CD4-positive, alpha-beta memory T cell (primary cell): ENCODE measurements around the gene CCSER1. TPM values are rescaled to one million over a fixed set of nuclear protein-coding genes. Genes with fewer than 3 reads are reported as not detected.

Source experiments
- CTCF ChIA-PET: fragments of 350-600 bp; sonication (Branson Sonifier 250); formaldehyde crosslinking; loops from one replicate; lab custom pipeline; 2021; ENCODE audit warnings: inconsistent platforms; ENCODE audit not compliant: partially characterized antibody; lab: Charles Lee
- POLR2A ChIA-PET: fragments of 350-600 bp; sonication (Branson Sonifier 250); formaldehyde crosslinking; loops from one replicate; lab custom pipeline; 2021; ENCODE audit not compliant: partially characterized antibody; lab: Charles Lee
- DNase-seq, 5 donors: peaks; one replicate each; pipeline versions ENCODE4 v3.0.0 to v3.0.0-alpha.2; 2020 to 2022; ENCODE audit warnings: mixed read lengths in 1 of 5
- H3K27ac ChIP-seq: one replicate; pipeline ENCODE4 v1.7.0; 2013; ENCODE audit warnings: low read depth, low read length
- H3K27me3 ChIP-seq: 2 replicates; pipeline ENCODE4 v1.7.0; 2013; ENCODE audit warnings: mild to moderate bottlenecking, low read length, moderate library complexity; ENCODE audit not compliant: insufficient read depth
- H3K36me3 ChIP-seq: 2 replicates; pipeline ENCODE4 v1.7.0; 2013; ENCODE audit warnings: mild to moderate bottlenecking, low read length, moderate library complexity; ENCODE audit not compliant: insufficient read depth
- H3K4me1 ChIP-seq: 2 replicates; pipeline ENCODE4 v1.7.0; 2013; ENCODE audit warnings: mild to moderate bottlenecking, low read length, moderate library complexity; ENCODE audit not compliant: insufficient read depth
- H3K4me3 ChIP-seq, 2 donors: one replicate each; pipeline ENCODE4 v1.7.0; 2013; ENCODE audit warnings: low read length in 2 of 2, mild to moderate bottlenecking in 1 of 2
- H3K9me3 ChIP-seq, 2 donors: one replicate each; pipeline ENCODE4 v1.7.0; 2013; ENCODE audit warnings: low read length in 2 of 2, control low read depth in 1 of 2; ENCODE audit not compliant: control insufficient read depth in 1 of 2
- H3K27ac Mint-ChIP-seq, 7 donors: one replicate each; pipeline ENCODE4 v1.8.0; 2020 to 2021; ENCODE audit warnings: mixed read lengths in 7 of 7, mild to moderate bottlenecking in 6 of 7, inconsistent platforms in 3 of 7, moderate library complexity in 3 of 7
- H3K27me3 Mint-ChIP-seq, 2 donors: one replicate each; pipeline ENCODE4 v1.8.0; 2020 to 2021; ENCODE audit warnings: mixed read lengths in 2 of 2
- H3K36me3 Mint-ChIP-seq, 2 donors: one replicate each; pipeline ENCODE4 v1.8.0; 2020 to 2021; ENCODE audit warnings: mixed read lengths in 2 of 2, inconsistent platforms in 1 of 2, mild to moderate bottlenecking in 1 of 2
- H3K4me1 Mint-ChIP-seq, 4 donors: one replicate each; pipeline ENCODE4 v1.8.0; 2020 to 2021; ENCODE audit warnings: mixed read lengths in 4 of 4, mild to moderate bottlenecking in 1 of 4
- H3K4me3 Mint-ChIP-seq, 8 donors: one replicate each; pipeline ENCODE4 v1.8.0; 2020 to 2021; ENCODE audit warnings: mixed read lengths in 8 of 8, mild to moderate bottlenecking in 7 of 8, moderate library complexity in 6 of 8, inconsistent platforms in 3 of 8
- H3K9me3 Mint-ChIP-seq, 8 donors: one replicate each; pipeline ENCODE4 v1.8.0; 2020 to 2021; ENCODE audit warnings: mixed read lengths in 8 of 8, mild to moderate bottlenecking in 5 of 8, inconsistent platforms in 3 of 8, moderate library complexity in 1 of 8
- intact Hi-C: fragments of 100-400 bp; cut with micrococcal nuclease; formaldehyde crosslinking; loops from one replicate; pipeline ENCODE4 v1.15.1; 2023
- polyA plus RNA-seq, 2 donors: library from polyadenylated mRNA; unstranded; fragments of 300-500 nt; fragmentation: Illumina TruSeq; gene quantifications; one replicate each; pipeline ENCODE4 v1.2.3, GENCODE V29; 2021
- total RNA-seq, 2 experiments: library from RNA; stranded (reverse); gene quantifications; one replicate each; pipeline ENCODE4 v1.2.3, GENCODE V29; 2021

The CCSER1 gene
- total and polyA plus RNA-seq, 4 experiments from 2014 or later = 0.47 to 2.0 (median 1.7) TPM; not detected in 1

GRCh38 chr4:90960433-90960832, 833.2 kb downstream of the CCSER1 start:
- Histone ChIP-seq H3K4me3 (no peak overlapping the region), H3K27ac (no peak overlapping the region), H3K9me3 (no peaks in the 10 kb centered on the region), H3K36me3 (no peaks in the 10 kb centered on the region), H3K4me1 (no peaks in the 10 kb centered on the region), H3K27me3 (no peaks in the 10 kb centered on the region)
- H3K27me3 Mint-ChIP-seq = no peaks in the 10 kb centered on the region
- H3K27ac Mint-ChIP-seq = no peak overlapping the region
- H3K9me3 Mint-ChIP-seq = peaks cover 0 to 9% (median under 1%) of the 10 kb centered on the region in 8 donors
- intact Hi-C loops = no loop called here
- DNase-seq = no peak
- ChIA-PET POLR2A (no interaction called here), CTCF (no interaction called here)
- no peak overlapping the region for H3K4me3 Mint-ChIP-seq
- no peaks in the 10 kb centered on the region for H3K36me3 Mint-ChIP-seq
- no peaks in the 10 kb centered on the region for H3K4me1 Mint-ChIP-seq

- DNase-seq = no peak
- no peaks in the 10 kb centered on the region for H3K9me3 ChIP-seq
- H3K4me3 Mint-ChIP-seq = no peak overlapping the region
Observed at GRCh38 chr4:90960840-90961239, 833.6 kb downstream of the CCSER1 start.

GRCh38 chr4:90970021-90970420, 842.8 kb downstream of the CCSER1 start:
- no peak overlapping the region for H3K4me3 ChIP-seq
- no peaks in the 10 kb centered on the region for H3K4me1 ChIP-seq
- no peaks in the 10 kb centered on the region for H3K4me1 Mint-ChIP-seq
- H3K36me3 ChIP-seq = no peaks in the 10 kb centered on the region
- no peak overlapping the region for H3K27ac Mint-ChIP-seq
- no peaks in the 10 kb centered on the region for H3K36me3 Mint-ChIP-seq
- no peak for DNase-seq
- H3K9me3 Mint-ChIP-seq = peaks cover 0 to 30% (median 6%) of the 10 kb centered on the region in 8 donors
- H3K9me3 ChIP-seq = no peaks in the 10 kb centered on the region
- ChIA-PET CTCF (no interaction called here), POLR2A (no interaction called here)
- intact Hi-C loops = no loop called here
- H3K27ac ChIP-seq = no peak overlapping the region
- no peaks in the 10 kb centered on the region for H3K27me3 ChIP-seq
- H3K4me3 Mint-ChIP-seq = no peak overlapping the region
- H3K27me3 Mint-ChIP-seq = no peaks in the 10 kb centered on the region

More at GRCh38 chr4:90960840-90961239, 833.6 kb downstream of the CCSER1 start:
- Mint-ChIP-seq H3K9me3 (peaks cover 0 to 10% (median under 1%) of the 10 kb centered on the region in 8 donors), H3K27me3 (no peaks in the 10 kb centered on the region), H3K4me1 (no peaks in the 10 kb centered on the region), H3K36me3 (no peaks in the 10 kb centered on the region), H3K27ac (no peak overlapping the region)
- no peak overlapping the region for H3K27ac ChIP-seq
- H3K36me3 ChIP-seq = no peaks in the 10 kb centered on the region
- H3K27me3 ChIP-seq = no peaks in the 10 kb centered on the region
- no peak overlapping the region for H3K4me3 ChIP-seq
- ChIA-PET POLR2A (no interaction called here), CTCF (no interaction called here)
- H3K4me1 ChIP-seq = no peaks in the 10 kb centered on the region
- intact Hi-C loops = no loop called here

- Mint-ChIP-seq H3K36me3 (no peaks in the 10 kb centered on the region), H3K4me1 (no peaks in the 10 kb centered on the region), H3K27me3 (no peaks in the 10 kb centered on the region), H3K4me3 (no peak overlapping the region), H3K9me3 (peaks cover 0 to 9% (median 3%) of the 10 kb centered on the region in 8 donors), H3K27ac (no peak overlapping the region)
- no peaks in the 10 kb centered on the region for H3K36me3 ChIP-seq
- intact Hi-C loops = no loop called here
- H3K4me3 ChIP-seq = no peak overlapping the region
- no peaks in the 10 kb centered on the region for H3K9me3 ChIP-seq
- ChIA-PET POLR2A (no interaction called here), CTCF (no interaction called here)
- no peak overlapping the region for H3K27ac ChIP-seq
- no peak for DNase-seq
- no peaks in the 10 kb centered on the region for H3K27me3 ChIP-seq
- H3K4me1 ChIP-seq = no peaks in the 10 kb centered on the region
Observed at GRCh38 chr4:90977726-90978125, 850.5 kb downstream of the CCSER1 start.

GRCh38 chr4:90979556-90979955, 852.4 kb downstream of the CCSER1 start:
- H3K4me3 ChIP-seq = no peak overlapping the region
- Mint-ChIP-seq H3K36me3 (no peaks in the 10 kb centered on the region), H3K4me3 (no peak overlapping the region), H3K27ac (no peak overlapping the region), H3K27me3 (no peaks in the 10 kb centered on the region), H3K4me1 (no peaks in the 10 kb centered on the region), H3K9me3 (peaks cover 0 to 9% (median 3%) of the 10 kb centered on the region in 8 donors)
- no peak overlapping the region for H3K27ac ChIP-seq
- CTCF ChIA-PET = no interaction called here
- intact Hi-C loops = no loop called here
- no peaks in the 10 kb centered on the region for H3K9me3 ChIP-seq
- H3K4me1 ChIP-seq = no peaks in the 10 kb centered on the region
- H3K36me3 ChIP-seq = no peaks in the 10 kb centered on the region
- no peaks in the 10 kb centered on the region for H3K27me3 ChIP-seq
- DNase-seq = no peak
- POLR2A ChIA-PET = no interaction called here

GRCh38 chr4:90982813-90983212, 855.6 kb downstream of the CCSER1 start:
- Histone ChIP-seq H3K27me3 (no peaks in the 10 kb centered on the region), H3K4me1 (no peaks in the 10 kb centered on the region), H3K9me3 (no peaks in the 10 kb centered on the region), H3K27ac (no peak overlapping the region), H3K36me3 (no peaks in the 10 kb centered on the region), H3K4me3 (no peak overlapping the region)
- ChIA-PET CTCF (no interaction called here), POLR2A (no interaction called here)
- intact Hi-C loops = no loop called here
- Mint-ChIP-seq H3K9me3 (peaks cover 0 to 10% (median 3%) of the 10 kb centered on the region in 8 donors), H3K27me3 (no peaks in the 10 kb centered on the region), H3K4me3 (no peak overlapping the region), H3K36me3 (no peaks in the 10 kb centered on the region), H3K27ac (no peak overlapping the region), H3K4me1 (no peaks in the 10 kb centered on the region)
- DNase-seq = no peak

GRCh38 chr4:90990284-90990683, 863.1 kb downstream of the CCSER1 start:
- CTCF ChIA-PET = no interaction called here
- no peak overlapping the region for H3K4me3 Mint-ChIP-seq

GRCh38 chr4:90992213-90992612, 865.0 kb downstream of the CCSER1 start:
- Histone ChIP-seq H3K27me3 (no peaks in the 10 kb centered on the region), H3K4me3 (no peak overlapping the region), H3K9me3 (no peaks in the 10 kb centered on the region), H3K27ac (no peak overlapping the region), H3K36me3 (no peaks in the 10 kb centered on the region), H3K4me1 (no peaks in the 10 kb centered on the region)
- H3K36me3 Mint-ChIP-seq = no peaks in the 10 kb centered on the region
- H3K27me3 Mint-ChIP-seq = no peaks in the 10 kb centered on the region
- CTCF ChIA-PET = interaction anchor here (0.6 kb wide), 1 partner anchor 11 kb away, joined by 3 read pairs; no protein-coding TSS in a partner anchor
- no peak for DNase-seq
- H3K27ac Mint-ChIP-seq = no peak overlapping the region
- intact Hi-C loops = no loop called here
- H3K4me1 Mint-ChIP-seq = no peaks in the 10 kb centered on the region
- peaks cover 0 to 5% (median 0%) of the 10 kb centered on the region in 8 donors for H3K9me3 Mint-ChIP-seq
- H3K4me3 Mint-ChIP-seq = no peak overlapping the region
- POLR2A ChIA-PET = no interaction called here

More at GRCh38 chr4:90990284-90990683, 863.1 kb downstream of the CCSER1 start:
- no peak for DNase-seq
- Histone ChIP-seq H3K9me3 (no peaks in the 10 kb centered on the region), H3K27me3 (no peaks in the 10 kb centered on the region), H3K36me3 (no peaks in the 10 kb centered on the region), H3K27ac (no peak overlapping the region), H3K4me3 (no peak overlapping the region), H3K4me1 (no peaks in the 10 kb centered on the region)
- intact Hi-C loops = no loop called here
- Mint-ChIP-seq H3K9me3 (peaks cover 0 to 5% (median 0%) of the 10 kb centered on the region in 8 donors), H3K36me3 (no peaks in the 10 kb centered on the region), H3K4me1 (no peaks in the 10 kb centered on the region), H3K27ac (no peak overlapping the region), H3K27me3 (no peaks in the 10 kb centered on the region)
- POLR2A ChIA-PET = no interaction called here
